ENCODE data around the gene TPH1. TPM values are rescaled to one million over a fixed set of nuclear protein-coding genes. Genes with fewer than 3 reads are reported as not detected.

Gene TPH1
- total RNA-seq, 4 donors from 2014 or later: 0.13 to 0.47 (median 0.27) TPM; not detected in 1

- Histone ChIP-seq H3K4me3 (no peak overlapping the region), H3K36me3 (peaks cover 0 to 6% of the 10 kb centered on the region in 2 donors), H3K4me1 (no peaks in the 10 kb centered on the region), H3K9me3 (no peaks in the 10 kb centered on the region), H3K27me3 (no peaks in the 10 kb centered on the region), H3K27ac (no peak overlapping the region)
- TF ChIP-seq POLR2A (IDR thresholded peaks at IDR 0.05) (no peak), EP300 (IDR thresholded peaks at IDR 0.05) (no peak), CTCF (IDR thresholded peaks at IDR 0.05) (no peak), POLR2AphosphoS5 (IDR thresholded peaks at IDR 0.05) (no peak)
- 66 to 75% methylated on average over 4 to 5 of the region's 5 CpGs for WGBS, 2 donors (ENCODE audit: low coverage in 1 of 2)
- no peak for ATAC-seq
Measured at GRCh38 chr11:18063125-18063524, 17.1 kb upstream of the TPH1 start.

- Histone ChIP-seq H3K27me3 (no peaks in the 10 kb centered on the region), H3K27ac (no peak overlapping the region), H3K9me3 (no peaks in the 10 kb centered on the region), H3K36me3 (peaks cover 0 to 6% of the 10 kb centered on the region in 2 donors), H3K4me1 (no peaks in the 10 kb centered on the region), H3K4me3 (no peak overlapping the region)
- ATAC-seq: no peak
- WGBS, 2 donors (ENCODE audit: low coverage in 1 of 2): 78% methylated on average over 2 of the region's 2 CpGs; no CpG with 5 or more reads in 1 of the 2 donors
- TF ChIP-seq CTCF (IDR thresholded peaks at IDR 0.05) (no peak), POLR2A (IDR thresholded peaks at IDR 0.05) (no peak), POLR2AphosphoS5 (IDR thresholded peaks at IDR 0.05) (no peak), EP300 (IDR thresholded peaks at IDR 0.05) (no peak)
Measured at GRCh38 chr11:18061351-18061750, 15.3 kb upstream of the TPH1 start.

DNA sequence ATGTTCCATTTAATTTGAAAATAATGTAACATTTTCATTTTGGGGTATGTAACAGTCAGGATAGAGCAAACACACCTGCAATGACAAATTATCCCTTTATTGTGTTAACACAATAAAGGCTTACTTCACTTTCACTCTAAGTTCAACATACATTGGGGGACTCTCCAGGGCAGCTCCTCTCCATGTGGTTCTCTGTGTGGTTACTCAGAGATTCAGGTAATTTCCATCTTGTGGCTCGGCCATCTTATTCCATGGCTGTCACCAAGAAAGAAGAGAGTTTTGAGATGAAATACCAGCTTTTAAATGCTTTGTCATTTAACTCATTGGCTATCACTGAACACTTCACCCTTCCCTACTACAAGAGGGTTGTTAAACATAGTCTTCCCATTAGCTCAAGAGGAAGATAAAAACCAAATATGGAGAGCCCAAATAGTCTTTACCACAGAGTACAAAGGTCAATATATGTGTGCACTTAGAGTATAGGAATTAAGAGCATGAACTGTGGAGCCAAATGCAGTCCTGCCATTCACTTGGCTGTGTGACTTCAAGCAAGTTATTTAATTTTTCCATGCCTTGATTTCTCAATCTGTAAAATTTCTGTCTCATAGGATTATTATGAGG lies 10.6 kb upstream of the TPH1 start:
- WGBS, 2 donors (ENCODE audit: low coverage in 1 of 2): 10 to 73% methylated on average over 1 of the region's 1 CpG
- Histone ChIP-seq H3K4me1 (no peaks in the 10 kb centered on the region), H3K9me3 (no peaks in the 10 kb centered on the region), H3K27ac (no peak overlapping the region), H3K27me3 (no peaks in the 10 kb centered on the region), H3K4me3 (no peak overlapping the region), H3K36me3 (no peaks in the 10 kb centered on the region)
- TF ChIP-seq CTCF (IDR thresholded peaks at IDR 0.05) (no peak), POLR2A (IDR thresholded peaks at IDR 0.05) (no peak)
- no peak for ATAC-seq

DNA sequence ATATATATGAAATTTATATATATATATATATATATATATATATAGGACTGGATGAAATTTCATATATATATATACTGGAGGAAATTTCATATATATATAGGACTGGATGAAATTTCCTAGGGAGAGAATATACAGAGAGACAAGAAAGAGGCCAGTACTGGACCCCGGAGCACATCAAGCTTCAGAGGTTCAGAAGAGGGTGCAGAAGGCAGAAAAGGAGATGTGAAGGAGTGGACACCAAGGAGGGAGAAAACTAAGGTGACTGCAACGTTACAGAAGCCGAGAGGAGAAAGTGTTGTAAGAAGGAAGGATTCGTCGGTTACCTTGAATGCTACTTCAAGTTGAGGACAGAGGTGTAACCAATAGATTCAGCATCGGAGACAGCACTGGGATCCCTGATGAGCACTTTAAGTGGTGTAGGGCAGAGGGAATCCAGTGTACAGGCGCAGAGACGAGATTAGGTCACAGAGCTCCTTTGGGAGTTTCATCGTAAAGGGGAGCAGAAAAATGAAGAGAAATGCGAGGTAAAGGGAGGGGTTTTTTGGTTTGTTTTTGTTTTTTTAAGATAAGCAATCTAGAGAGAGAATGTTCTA lies 8.5 kb upstream of the TPH1 start:
- no peaks in the 10 kb centered on the region for H3K9me3 ChIP-seq
- ATAC-seq: no peak
- no peak overlapping the region for H3K27ac ChIP-seq
- H3K36me3 ChIP-seq: no peaks in the 10 kb centered on the region
- 76 to 77% methylated on average over 8 to 10 of the region's 10 CpGs for WGBS, 2 donors (ENCODE audit: low coverage in 1 of 2)
- TF ChIP-seq POLR2A (IDR thresholded peaks at IDR 0.05) (no peak), POLR2AphosphoS5 (IDR thresholded peaks at IDR 0.05) (no peak), EP300 (IDR thresholded peaks at IDR 0.05) (no peak), CTCF (IDR thresholded peaks at IDR 0.05) (no peak)
- H3K27me3 ChIP-seq: no peaks in the 10 kb centered on the region
- H3K4me3 ChIP-seq: no peak overlapping the region
- H3K4me1 ChIP-seq: no peaks in the 10 kb centered on the region

- Histone ChIP-seq H3K36me3 (no peaks in the 10 kb centered on the region), H3K4me1 (peaks cover 0 to 7% (median 5%) of the 10 kb centered on the region in 3 donors), H3K9me3 (peaks cover 0 to 6% (median 0%) of the 10 kb centered on the region in 3 donors), H3K27ac (no peak overlapping the region), H3K4me3 (no peak overlapping the region), H3K27me3 (peaks cover 34% of the 10 kb centered on the region)
- 71 to 73% methylated on average over 2 of the region's 2 CpGs for WGBS, 2 donors (ENCODE audit: low coverage in 1 of 2)
- TF ChIP-seq CTCF (IDR thresholded peaks at IDR 0.05): no peak
- TF ChIP-seq EP300 (IDR thresholded peaks at IDR 0.05): no peak
- no peak for TF ChIP-seq POLR2AphosphoS5 (IDR thresholded peaks at IDR 0.05)
- TF ChIP-seq POLR2A (IDR thresholded peaks at IDR 0.05): no peak
- ATAC-seq: no peak
Measured at GRCh38 chr11:18050848-18051247, 4.8 kb upstream of the TPH1 start.
